Right lobe of liver (tissue), 6 donors: ENCODE data around the gene CTPS2. TPM values are rescaled to one million over a fixed set of nuclear protein-coding genes. Genes with fewer than 3 reads are reported as not detected.

Source experiments
- ATAC-seq, 4 donors: fragments of 200-7000 bp; cut with Tn5 transposase; one replicate each; pipeline ENCODE4 v1.9.1; 2020; ENCODE audit warnings: mild to moderate bottlenecking in 4 of 4, moderate library complexity in 4 of 4
- DNase-seq, 3 donors: peaks; one replicate each; pipeline ENCODE4 v3.0.0-alpha.2; 2020
- H3K27ac ChIP-seq, 3 donors: fragments of 200-600 bp; one replicate each; pipeline ENCODE4 v1.8.0; 2022
- H3K27me3 ChIP-seq, 2 donors: fragments of 200-600 bp; one replicate each; pipeline ENCODE4 v1.8.0; 2022
- H3K36me3 ChIP-seq, 4 donors: fragments of 200-600 bp; sonication (generic) in 1 of 4; one replicate each; pipeline versions ENCODE4 v1.5.1 to v1.8.0; 2017 to 2022; ENCODE audit warnings: control low read depth in 1 of 4
- H3K4me1 ChIP-seq, 4 donors: fragments of 200-600 bp; sonication (generic) in 1 of 4; one replicate each; pipeline versions ENCODE4 v1.5.1 to v1.8.0; 2017 to 2022; ENCODE audit warnings: control low read depth in 1 of 4
- H3K4me3 ChIP-seq, 3 donors: fragments of 200-600 bp; one replicate each; pipeline ENCODE4 v1.8.0; 2022
- H3K9me3 ChIP-seq, 4 donors: fragments of 200-600 bp; sonication (generic) in 1 of 4; one replicate each; pipeline versions ENCODE4 v1.5.1 to v1.8.0; 2017 to 2022; ENCODE audit warnings: control low read depth in 1 of 4
- CTCF ChIP-seq, 4 donors: fragments of 200-600 bp in 3 of 4; fragments of 450-650 bp in 1 of 4; IDR thresholded peaks; one replicate each; pipeline versions ENCODE4 v1.5.1 to v1.8.0; 2016 to 2022; ENCODE audit warnings: antibody characterized with exemption in 4 of 4, mild to moderate bottlenecking in 2 of 4
- POLR2A ChIP-seq: fragments of 450-650 bp; IDR thresholded peaks from one replicate; pipeline ENCODE4 v1.6.1; 2017; ENCODE audit warnings: antibody characterized with exemption, mild to moderate bottlenecking
- WGBS: methylation state at CpG from one replicate; pipeline ENCODE4 v1.1.6; 2018; ENCODE audit warnings: low coverage, low lambda C conversion rate; ENCODE audit not compliant: insufficient coverage; ENCODE audit errors: missing lambda C conversion rate; 5-methylcytosine and 5-hydroxymethylcytosine counted together
- intact Hi-C, 2 donors: fragments of 100-400 bp; cut with DNase I; formaldehyde crosslinking; loops; one replicate each; pipeline versions ENCODE4 v1.11.2 to v1.14.1; 2022
- total RNA-seq, 6 experiments: library from RNA; depleted of rRNA in 2 of 6; stranded (reverse); fragments of >200 nt in 2 of 6; fragmentation: NEBNext Ultra II Directional in 3 of 6; extraction: Animal tissue kit (Norgen Biotek cat#: 25700) in 3 of 6; gene quantifications; one replicate each; pipeline versions ENCODE4 v1.1.0 to v1.2.4, GENCODE V29; 2016 to 2023
- donor health status: DM: no; HTN: yes; CAD: no.
- donor health status: DM: no; HTN: no; CAD: no.
- donor health status: DM: no; HTN: no; CAD: no.
- donor health status: DM: no; HTN: yes; CAD: no.
- donor health status: DM: no; HTN: yes; CAD: no.

Gene CTPS2
- total RNA-seq, 6 experiments from 2014 or later: 5.0 to 10.3 (median 8.8) TPM

GRCh38 chrX:16594490-16594889 is 118.0 kb downstream of the CTPS2 start:
- Histone ChIP-seq H3K4me1 (no peaks in the 10 kb centered on the region), H3K27me3 (no peaks in the 10 kb centered on the region), H3K27ac (no peak overlapping the region), H3K9me3 (no peaks in the 10 kb centered on the region), H3K4me3 (no peak overlapping the region), H3K36me3 (no peaks in the 10 kb centered on the region)
- 72% methylated on average over 3 of the region's 3 CpGs for WGBS
- TF ChIP-seq CTCF (IDR thresholded peaks at IDR 0.05) (no peak), POLR2A (no peak)
- intact Hi-C loops: no loop called here
- no peak for DNase-seq
- no peak for ATAC-seq

GRCh38 chrX:16593801-16594200 is 118.7 kb downstream of the CTPS2 start:
- ATAC-seq (no peak), DNase-seq (no peak)
- TF ChIP-seq CTCF (IDR thresholded peaks at IDR 0.05) (no peak), POLR2A (no peak)
- Histone ChIP-seq H3K9me3 (no peaks in the 10 kb centered on the region), H3K27ac (no peak overlapping the region), H3K4me3 (no peak overlapping the region), H3K27me3 (no peaks in the 10 kb centered on the region), H3K4me1 (no peaks in the 10 kb centered on the region), H3K36me3 (no peaks in the 10 kb centered on the region)
- intact Hi-C loops: no loop called here
- WGBS: 50% methylated on average over 3 of the region's 4 CpGs

- Histone ChIP-seq H3K4me1 (no peaks in the 10 kb centered on the region), H3K9me3 (no peaks in the 10 kb centered on the region), H3K27me3 (no peaks in the 10 kb centered on the region), H3K4me3 (no peak overlapping the region), H3K27ac (no peak overlapping the region), H3K36me3 (no peaks in the 10 kb centered on the region)
- intact Hi-C loops: no loop called here
- no peak for ATAC-seq
- WGBS: 66% methylated on average over 6 of the region's 7 CpGs
- no peak for DNase-seq
- no peak for TF ChIP-seq CTCF (IDR thresholded peaks at IDR 0.05)
- TF ChIP-seq POLR2A: no peak
Observed at GRCh38 chrX:16592194-16592770, 120.2 kb downstream of the CTPS2 start.

GRCh38 chrX:16589826-16590225 is 122.6 kb downstream of the CTPS2 start:
- Histone ChIP-seq H3K9me3 (no peaks in the 10 kb centered on the region), H3K27ac (no peak overlapping the region), H3K36me3 (no peaks in the 10 kb centered on the region), H3K4me1 (no peaks in the 10 kb centered on the region), H3K27me3 (no peaks in the 10 kb centered on the region), H3K4me3 (no peak overlapping the region)
- intact Hi-C loops: no loop called here
- TF ChIP-seq CTCF (IDR thresholded peaks at IDR 0.05): no peak
- no peak for TF ChIP-seq POLR2A
- ATAC-seq (no peak), DNase-seq (no peak)

- DNase-seq (no peak), ATAC-seq (peak in 1 of 4 donors; percentile 53)
- Histone ChIP-seq H3K4me3 (no peak overlapping the region), H3K27me3 (no peaks in the 10 kb centered on the region), H3K36me3 (no peaks in the 10 kb centered on the region), H3K4me1 (no peaks in the 10 kb centered on the region), H3K9me3 (no peaks in the 10 kb centered on the region), H3K27ac (no peak overlapping the region)
- TF ChIP-seq POLR2A (no peak), CTCF (IDR thresholded peaks at IDR 0.05) (no peak)
- intact Hi-C loops: no loop called here
- 73% methylated on average over 2 of the region's 2 CpGs for WGBS
Observed at GRCh38 chrX:16589211-16589610, 123.3 kb downstream of the CTPS2 start.
